Measurements from ENCODE around the gene VAMP1.
A peak's percentile ranks its signal among the peaks of the same experiment; 100 is the strongest.
"Not testable (repeated sequence)": the region's sequence is repeated elsewhere in the genome, so short reads cannot be mapped to it uniquely, and the experiment has no call there.

VAMP1 gene

GRCh38 chr12:6476489-6476888, 6.0 kb upstream of the VAMP1 start:
- no peak overlapping the region for H3K4me3 ChIP-seq (replicated peaks in 1 of 2; ENCODE audit: low read depth in 2 of 2, low read length in 2 of 2)
- peak; percentile 53 to 67 for DNase-seq (ENCODE audit: low read depth in 2 of 2)
- TF ChIP-seq CTCF (IDR thresholded peaks at IDR 0.05; ENCODE audit: low read depth, low read length) = no peak

GRCh38 chr12:6475233-6475975, 4.9 kb upstream of the VAMP1 start:
- not testable (repeated sequence) for H3K4me3 ChIP-seq (replicated peaks in 1 of 2; ENCODE audit: low read depth in 2 of 2, low read length in 2 of 2); DNase-seq (ENCODE audit: low read depth in 2 of 2)

- H3K4me3 ChIP-seq (replicated peaks in 1 of 2; ENCODE audit: low read depth in 2 of 2, low read length in 2 of 2) = no peak overlapping the region
- no peak for DNase-seq (ENCODE audit: low read depth in 2 of 2)
- no peak for TF ChIP-seq CTCF (IDR thresholded peaks at IDR 0.05; ENCODE audit: low read depth, low read length)
Observed at GRCh38 chr12:6472491-6472890, 2.0 kb upstream of the VAMP1 start.

GRCh38 chr12:6471989-6472360, 1.5 kb upstream of the VAMP1 start:
- peak; percentile 15 to 89 for DNase-seq (ENCODE audit: low read depth in 2 of 2)
- no peak overlapping the region for H3K4me3 ChIP-seq (replicated peaks in 1 of 2; ENCODE audit: low read depth in 2 of 2, low read length in 2 of 2)
- no peak for TF ChIP-seq CTCF (IDR thresholded peaks at IDR 0.05; ENCODE audit: low read depth, low read length)

GRCh38 chr12:6469609-6470374, 685 bp downstream of the VAMP1 start:
- H3K4me3 ChIP-seq (replicated peaks in 1 of 2; ENCODE audit: low read depth in 2 of 2, low read length in 2 of 2) = peak overlapping the region; percentile 78 to 92
- no peak for DNase-seq (ENCODE audit: low read depth in 2 of 2)
- no peak for TF ChIP-seq CTCF (IDR thresholded peaks at IDR 0.05; ENCODE audit: low read depth, low read length)

- no peak for TF ChIP-seq CTCF (IDR thresholded peaks at IDR 0.05; ENCODE audit: low read depth, low read length)
- DNase-seq (ENCODE audit: low read depth in 2 of 2) = no peak
- peak overlapping the region in 1 of 2 donors; percentile 92 for H3K4me3 ChIP-seq (replicated peaks in 1 of 2; ENCODE audit: low read depth in 2 of 2, low read length in 2 of 2)
Observed at GRCh38 chr12:6469092-6469491, 1.4 kb downstream of the VAMP1 start.

GRCh38 chr12:6468283-6468575, 2.2 kb downstream of the VAMP1 start:
- peak; percentile 22 to 39 for DNase-seq (ENCODE audit: low read depth in 2 of 2)
- no peak overlapping the region for H3K4me3 ChIP-seq (replicated peaks in 1 of 2; ENCODE audit: low read depth in 2 of 2, low read length in 2 of 2)
- TF ChIP-seq CTCF (IDR thresholded peaks at IDR 0.05; ENCODE audit: low read depth, low read length) = no peak

GRCh38 chr12:6467571-6468282, 2.8 kb downstream of the VAMP1 start:
- not testable (repeated sequence) for DNase-seq (ENCODE audit: low read depth in 2 of 2); H3K4me3 ChIP-seq (replicated peaks in 1 of 2; ENCODE audit: low read depth in 2 of 2, low read length in 2 of 2)

- H3K4me3 ChIP-seq (replicated peaks in 1 of 2; ENCODE audit: low read depth in 2 of 2, low read length in 2 of 2); DNase-seq (ENCODE audit: low read depth in 2 of 2): not testable (repeated sequence)
Observed at GRCh38 chr12:6466751-6467150, 3.7 kb downstream of the VAMP1 start.
